Muscle layer of colon (tissue), 2 donors: ENCODE results near the gene SCAANT1.

ENCODE experiments used
- H3K27ac ChIP-seq: one replicate; pipeline ENCODE4 v1.7.0; 2013; ENCODE audit warnings: low read depth, mild to moderate bottlenecking, low read length, moderate library complexity
- H3K27me3 ChIP-seq, 2 donors: one replicate each; pipeline ENCODE4 v1.7.0; 2013; ENCODE audit warnings: low read length in 2 of 2, mild to moderate bottlenecking in 2 of 2; ENCODE audit not compliant: insufficient read depth in 2 of 2, control insufficient read depth in 1 of 2
- H3K36me3 ChIP-seq: one replicate; pipeline ENCODE4 v1.7.0; 2013; ENCODE audit warnings: mild to moderate bottlenecking, low read length; ENCODE audit not compliant: insufficient read depth
- H3K4me1 ChIP-seq: one replicate; pipeline ENCODE4 v1.7.0; 2013; ENCODE audit warnings: mild to moderate bottlenecking, low read length; ENCODE audit not compliant: insufficient read depth
- H3K4me3 ChIP-seq, 2 donors: one replicate each; pipeline ENCODE4 v1.7.0; 2013; ENCODE audit warnings: low read length in 2 of 2, low read depth in 1 of 2, mild to moderate bottlenecking in 1 of 2, moderate library complexity in 1 of 2
- H3K9ac ChIP-seq: one replicate; pipeline ENCODE4 v1.7.0; 2013; ENCODE audit warnings: low read length
- H3K9me3 ChIP-seq: one replicate; pipeline ENCODE4 v1.7.0; 2013; ENCODE audit warnings: mild to moderate bottlenecking, low read length
- donor health status: abdominal sarcoma.
- donor health status: Adenocarcinoma of cecum.

The SCAANT1 gene

DNA sequence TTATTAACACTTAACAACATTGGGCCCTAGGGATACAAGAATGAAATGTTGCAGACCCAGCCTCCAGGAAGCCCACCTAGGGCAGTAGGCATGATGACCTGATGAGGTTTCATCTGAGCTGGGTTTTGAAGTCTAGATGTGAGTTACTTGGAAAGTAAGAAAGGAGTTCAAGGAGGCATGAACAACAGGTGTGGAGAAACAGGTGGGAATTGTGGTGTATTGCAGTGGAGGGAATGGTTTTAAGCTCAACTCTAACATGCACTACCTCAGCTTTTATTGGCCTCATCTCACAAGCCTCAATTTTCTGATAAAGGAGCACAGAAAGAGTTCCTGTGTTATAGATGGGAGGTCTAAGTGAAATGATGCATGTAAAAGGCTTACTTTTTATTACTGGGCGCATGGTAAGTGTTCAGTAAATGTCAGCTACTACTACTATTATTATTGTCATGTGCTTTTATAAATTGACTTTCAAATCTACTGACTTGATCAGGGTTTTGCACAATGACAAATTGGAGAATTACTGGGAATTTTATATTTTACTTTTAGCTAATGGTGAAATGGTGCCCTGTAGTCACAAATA, 19.3 kb downstream of the SCAANT1 start:
- no peaks in the 10 kb centered on the region for H3K36me3 ChIP-seq
- H3K27ac ChIP-seq, result no peak overlapping the region
- no peak overlapping the region for H3K4me3 ChIP-seq
- H3K9ac ChIP-seq, result no peak overlapping the region
- no peaks in the 10 kb centered on the region for H3K9me3 ChIP-seq
- H3K27me3 ChIP-seq, result no peaks in the 10 kb centered on the region
- peaks cover 10% of the 10 kb centered on the region for H3K4me1 ChIP-seq

DNA sequence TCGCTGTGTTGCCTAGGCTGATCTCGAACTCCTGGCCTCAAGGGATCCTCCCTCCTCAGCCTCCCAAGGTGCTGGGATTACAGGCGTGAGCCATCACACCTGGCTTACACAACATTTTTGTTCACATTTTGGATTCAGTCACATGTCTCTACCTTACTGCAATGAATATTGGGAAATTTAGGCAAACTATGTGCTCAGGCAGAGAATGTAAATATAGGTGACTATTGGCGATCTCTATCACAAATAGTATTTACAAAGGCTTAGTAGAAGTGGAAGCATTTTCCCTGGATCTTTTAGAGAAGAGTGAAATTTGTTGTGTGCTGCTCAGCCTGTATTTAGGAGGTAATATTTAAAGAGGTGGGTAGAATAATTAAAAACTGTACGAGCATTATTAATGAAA, 20.7 kb downstream of the SCAANT1 start:
- no peaks in the 10 kb centered on the region for H3K9me3 ChIP-seq
- no peak overlapping the region for H3K27ac ChIP-seq
- H3K4me1 ChIP-seq, result peaks cover 17% of the 10 kb centered on the region
- no peak overlapping the region for H3K4me3 ChIP-seq
- H3K9ac ChIP-seq, result no peak overlapping the region
- H3K36me3 ChIP-seq, result no peaks in the 10 kb centered on the region
- no peaks in the 10 kb centered on the region for H3K27me3 ChIP-seq

DNA sequence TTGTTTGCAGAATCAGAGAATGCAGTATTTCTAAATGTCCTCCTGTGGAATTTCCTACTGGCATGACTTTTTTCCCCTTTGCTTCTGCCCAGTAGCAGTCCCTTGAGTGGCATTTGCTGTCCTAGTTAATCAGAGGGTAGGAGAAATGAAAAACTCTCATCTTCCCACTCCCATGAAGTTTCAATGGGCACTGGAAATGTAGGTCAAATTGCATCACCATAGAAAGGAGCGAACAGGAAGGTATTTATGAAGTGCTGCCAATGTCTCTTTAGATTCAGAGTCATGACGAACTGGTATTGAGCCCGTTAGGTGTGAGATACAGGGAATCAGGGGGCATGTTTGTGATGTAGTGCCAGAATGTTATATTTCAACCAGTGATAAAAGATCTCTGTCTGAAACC, 25.3 kb downstream of the SCAANT1 start:
- no peaks in the 10 kb centered on the region for H3K36me3 ChIP-seq
- peaks cover 8% of the 10 kb centered on the region for H3K4me1 ChIP-seq
- H3K9me3 ChIP-seq, result no peaks in the 10 kb centered on the region
- no peak overlapping the region for H3K27ac ChIP-seq
- H3K9ac ChIP-seq, result no peak overlapping the region
- H3K27me3 ChIP-seq, result no peaks in the 10 kb centered on the region
- H3K4me3 ChIP-seq, result no peak overlapping the region

- Histone ChIP-seq H3K4me1 (peaks cover 32% of the 10 kb centered on the region), H3K27ac (no peak overlapping the region), H3K4me3 (no peak overlapping the region), H3K27me3 (no peaks in the 10 kb centered on the region), H3K9me3 (no peaks in the 10 kb centered on the region), H3K9ac (no peak overlapping the region), H3K36me3 (no peaks in the 10 kb centered on the region)
Observed at GRCh38 chr3:63880653-63881052, 31.5 kb downstream of the SCAANT1 start.

DNA sequence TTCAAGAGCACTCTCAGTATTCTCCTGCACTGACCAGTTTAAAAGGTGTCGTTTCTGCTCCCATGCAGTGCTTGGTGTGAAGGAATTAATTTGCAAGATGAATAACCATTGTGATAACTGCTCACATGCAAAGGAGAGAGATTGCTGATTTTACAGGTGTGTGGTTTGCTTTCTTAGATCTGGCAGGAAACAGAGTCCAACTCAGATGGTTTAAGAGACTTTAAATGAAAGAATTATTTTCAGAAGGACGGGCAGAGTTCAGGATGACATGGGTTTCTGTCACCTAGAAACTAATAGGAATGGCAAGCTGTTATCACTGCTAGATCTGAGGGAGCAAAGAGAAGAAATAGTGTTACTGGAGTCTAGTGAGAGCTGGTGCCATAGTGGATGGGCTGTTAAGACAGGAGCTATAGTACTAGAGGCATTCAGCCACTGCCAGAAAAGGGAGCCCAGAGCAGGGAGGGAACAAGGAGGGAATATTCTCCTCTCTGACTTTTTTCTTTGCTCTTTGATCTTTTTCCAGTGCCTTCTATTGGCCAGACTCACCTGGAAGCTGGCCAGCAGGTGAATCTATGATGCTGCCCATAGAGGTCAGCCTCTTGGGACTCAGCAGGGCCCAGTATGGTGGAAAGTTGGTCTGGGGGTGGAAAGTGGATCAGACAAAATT, 33.7 kb downstream of the SCAANT1 start:
- Histone ChIP-seq H3K9me3 (no peaks in the 10 kb centered on the region), H3K36me3 (no peaks in the 10 kb centered on the region), H3K27me3 (no peaks in the 10 kb centered on the region), H3K27ac (no peak overlapping the region), H3K9ac (no peak overlapping the region), H3K4me3 (no peak overlapping the region), H3K4me1 (peaks cover 38% of the 10 kb centered on the region)

- no peaks in the 10 kb centered on the region for H3K36me3 ChIP-seq
- no peaks in the 10 kb centered on the region for H3K9me3 ChIP-seq
- H3K27me3 ChIP-seq, result no peaks in the 10 kb centered on the region
- no peak overlapping the region for H3K9ac ChIP-seq
- H3K4me3 ChIP-seq, result no peak overlapping the region
- H3K4me1 ChIP-seq, result peaks cover 38% of the 10 kb centered on the region
- H3K27ac ChIP-seq, result no peak overlapping the region
Observed at GRCh38 chr3:63877737-63878393, 34.3 kb downstream of the SCAANT1 start.

- Histone ChIP-seq H3K27ac (no peak overlapping the region), H3K4me3 (no peak overlapping the region), H3K27me3 (no peaks in the 10 kb centered on the region), H3K9ac (no peak overlapping the region), H3K9me3 (no peaks in the 10 kb centered on the region), H3K4me1 (peaks cover 38% of the 10 kb centered on the region), H3K36me3 (no peaks in the 10 kb centered on the region)
Observed at GRCh38 chr3:63876260-63876659, 35.9 kb downstream of the SCAANT1 start.

DNA sequence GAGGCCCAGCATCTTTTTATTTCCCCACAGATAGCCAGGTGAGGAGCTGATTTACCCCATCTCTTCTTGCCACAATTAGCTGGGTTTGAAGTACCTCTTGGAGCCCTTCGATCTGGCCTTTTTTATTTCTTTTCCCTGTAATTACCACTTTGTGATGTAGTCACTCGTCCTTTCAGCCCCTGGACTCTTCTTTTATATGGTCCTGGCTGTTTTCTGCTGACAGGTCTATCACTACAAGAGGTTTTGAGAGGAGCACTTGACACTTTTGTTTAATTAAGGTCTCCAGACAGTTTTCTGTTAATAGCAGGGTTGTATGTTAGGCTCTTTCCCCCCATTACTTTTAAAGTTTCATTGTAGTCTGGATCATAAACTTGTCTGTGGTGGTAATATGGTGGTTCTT, 36.7 kb downstream of the SCAANT1 start:
- Histone ChIP-seq H3K9me3 (no peaks in the 10 kb centered on the region), H3K4me3 (no peak overlapping the region), H3K27ac (no peak overlapping the region), H3K9ac (no peak overlapping the region), H3K36me3 (no peaks in the 10 kb centered on the region), H3K4me1 (peaks cover 38% of the 10 kb centered on the region), H3K27me3 (no peaks in the 10 kb centered on the region)

GRCh38 chr3:63874769-63875168, 37.4 kb downstream of the SCAANT1 start:
- Histone ChIP-seq H3K36me3 (no peaks in the 10 kb centered on the region), H3K9me3 (no peaks in the 10 kb centered on the region), H3K9ac (no peak overlapping the region), H3K27me3 (no peaks in the 10 kb centered on the region), H3K4me3 (no peak overlapping the region), H3K4me1 (peaks cover 38% of the 10 kb centered on the region), H3K27ac (no peak overlapping the region)

DNA sequence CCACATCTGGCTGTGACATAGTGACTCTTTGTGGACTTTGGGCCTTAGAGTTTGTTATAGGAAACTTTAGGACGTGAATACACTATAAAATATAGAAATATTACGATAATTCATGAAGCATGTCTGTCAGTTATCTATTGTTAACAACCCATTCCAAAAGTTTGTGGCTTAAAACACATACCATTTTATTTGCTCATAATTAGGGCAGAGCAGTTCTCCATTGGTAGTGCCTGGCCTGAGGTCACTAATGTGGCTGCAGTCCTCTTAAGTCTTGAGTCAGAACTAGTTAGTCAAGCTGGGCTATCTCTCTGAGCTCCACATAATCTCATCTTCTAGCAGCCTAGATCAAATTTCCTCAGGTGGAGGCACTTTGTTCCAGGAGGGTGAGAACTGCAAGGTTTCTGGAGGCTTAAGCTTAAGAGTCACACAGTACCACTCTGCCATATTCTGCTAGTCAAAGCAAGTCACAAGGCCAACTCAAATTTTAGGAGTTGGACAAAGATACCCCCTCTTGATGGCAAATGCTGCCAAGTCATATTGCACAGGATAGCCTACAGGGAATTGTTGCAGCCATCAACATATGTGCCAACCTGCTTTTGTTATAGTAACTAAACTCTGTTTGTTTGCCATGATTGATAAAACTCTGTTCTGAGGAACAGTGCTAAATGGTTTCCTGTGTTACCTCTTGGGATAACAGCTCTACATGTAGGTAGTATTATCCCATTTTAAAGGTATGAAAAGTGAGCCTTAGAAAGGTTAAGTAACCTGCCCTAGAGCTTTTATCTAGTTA, 39.9 kb downstream of the SCAANT1 start:
- no peaks in the 10 kb centered on the region for H3K27me3 ChIP-seq
- peaks cover 23% of the 10 kb centered on the region for H3K4me1 ChIP-seq
- H3K27ac ChIP-seq, result no peak overlapping the region
- H3K4me3 ChIP-seq, result no peak overlapping the region
- no peaks in the 10 kb centered on the region for H3K9me3 ChIP-seq
- no peak overlapping the region for H3K9ac ChIP-seq
- H3K36me3 ChIP-seq, result no peaks in the 10 kb centered on the region

GRCh38 chr3:63870615-63871005, 41.6 kb downstream of the SCAANT1 start:
- H3K36me3 ChIP-seq, result no peaks in the 10 kb centered on the region
- H3K4me1 ChIP-seq, result peaks cover 6% of the 10 kb centered on the region
- no peak overlapping the region for H3K27ac ChIP-seq
- no peak overlapping the region for H3K9ac ChIP-seq
- no peaks in the 10 kb centered on the region for H3K9me3 ChIP-seq
- H3K27me3 ChIP-seq, result no peaks in the 10 kb centered on the region
- no peak overlapping the region for H3K4me3 ChIP-seq
